GM19455 (cell line): ENCODE data around the gene NFAT5.
"Not testable (repeated sequence)": the region's sequence is repeated elsewhere in the genome, so short reads cannot be mapped to it uniquely, and the experiment has no call there.

Experiments used
- ATAC-seq: cut with Tn5 transposase; IDR thresholded peaks from one replicate; pipeline ENCODE4 v1.9.1; 2021; ENCODE audit not compliant: unreplicated experiment

NFAT5 gene

DNA sequence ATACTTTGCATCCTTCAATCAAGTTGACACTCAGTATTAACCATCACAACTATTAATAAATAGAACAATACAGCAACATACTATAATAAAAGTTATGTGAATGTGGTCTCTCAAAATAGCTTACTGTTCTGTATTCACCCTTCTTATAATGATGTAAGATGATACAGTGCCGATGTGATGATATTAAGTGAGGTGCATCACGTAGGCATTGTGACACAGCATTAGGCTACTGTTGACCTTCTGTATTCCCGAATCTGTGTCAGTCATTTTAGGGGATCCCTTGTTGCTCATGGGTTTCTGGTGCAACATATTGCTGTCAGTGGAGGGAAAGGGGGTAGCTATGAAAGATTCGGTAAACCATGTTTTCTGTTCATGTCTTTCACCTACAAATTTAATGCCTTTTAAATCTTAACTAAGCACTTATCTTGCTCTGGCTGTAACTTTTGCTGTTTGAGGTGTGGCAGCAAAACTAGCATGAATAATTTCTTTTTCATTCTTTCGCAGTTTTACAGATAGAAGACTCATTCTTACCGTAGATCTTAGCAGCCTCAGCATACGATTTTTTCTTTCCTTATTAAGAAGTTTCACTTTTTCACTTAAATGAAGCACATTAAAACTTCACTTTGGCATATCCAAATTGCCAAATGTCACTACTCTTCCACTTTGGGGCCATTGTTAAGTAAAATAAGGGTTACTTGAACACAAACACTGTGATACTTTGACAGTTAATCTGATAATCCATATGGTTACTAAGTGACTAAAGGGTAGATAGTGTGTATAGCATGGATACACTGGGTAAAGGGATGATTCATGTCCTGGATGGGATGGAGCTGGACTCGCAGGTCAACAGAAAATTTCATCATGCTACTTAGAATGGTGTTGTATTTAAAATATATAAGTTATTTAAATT lies 29.6 kb downstream of the NFAT5 start:
- no peak for ATAC-seq

DNA sequence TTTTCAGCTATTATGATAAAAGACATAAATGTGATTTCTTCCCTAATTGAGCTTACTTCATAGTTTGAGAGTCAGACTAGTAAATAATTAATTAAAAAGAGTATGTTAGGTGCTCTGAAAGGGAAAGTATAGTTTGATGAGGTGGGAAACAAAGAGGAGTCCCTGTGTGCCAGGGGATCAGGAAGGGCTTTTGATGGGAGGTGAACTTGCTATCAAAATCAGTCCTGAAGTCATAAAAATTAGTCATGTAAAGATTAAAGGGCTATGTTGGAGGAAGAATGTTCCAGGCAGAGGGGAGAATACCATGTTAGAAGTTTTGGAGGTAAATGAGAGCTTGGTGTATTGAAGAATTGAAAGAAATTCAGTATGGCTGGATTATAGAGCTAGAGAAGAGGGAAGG lies 31.0 kb downstream of the NFAT5 start:
- ATAC-seq = no peak

- no peak for ATAC-seq
Observed at GRCh38 chr16:69598045-69598444, 32.3 kb downstream of the NFAT5 start.

DNA sequence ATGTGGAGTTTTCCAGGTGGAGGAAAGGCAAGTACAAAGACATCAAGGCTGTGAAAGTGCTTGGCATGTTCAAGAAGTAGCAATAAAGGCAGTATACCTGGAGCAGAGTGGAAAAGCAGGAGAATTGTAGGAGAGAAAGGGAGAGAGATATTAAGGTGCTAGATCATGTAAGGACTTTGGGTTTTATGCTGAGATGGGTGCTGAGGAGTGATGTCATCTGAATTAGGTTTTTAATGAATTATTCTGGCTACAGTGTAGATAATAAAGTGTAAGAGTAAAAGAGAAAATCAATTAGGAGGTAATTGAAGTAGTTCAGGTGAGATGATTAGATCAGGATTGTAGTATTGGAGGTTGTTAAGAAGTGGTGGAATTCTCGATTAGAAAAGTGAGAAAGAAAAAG lies 34.0 kb downstream of the NFAT5 start:
- ATAC-seq = no peak

DNA sequence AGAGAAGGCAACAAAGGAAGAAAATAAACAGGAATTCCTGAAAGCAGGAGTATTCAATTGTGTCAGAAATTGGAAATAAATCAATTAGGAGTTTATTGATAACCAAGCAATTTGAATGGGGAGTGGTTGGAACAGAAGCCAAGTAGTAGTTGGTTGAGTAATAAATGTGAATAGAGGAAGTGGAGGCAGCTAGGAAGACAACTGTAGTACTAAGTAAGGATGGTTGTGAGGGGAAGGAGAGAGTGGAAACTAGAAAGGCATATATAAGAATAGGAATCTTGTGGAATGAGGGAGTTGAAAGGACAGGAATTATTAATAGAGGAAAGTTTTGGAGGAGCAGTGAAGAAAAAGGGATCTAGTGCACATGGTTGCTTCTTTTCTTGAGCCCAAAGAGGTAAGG lies 34.4 kb downstream of the NFAT5 start:
- no peak for ATAC-seq

- no peak for ATAC-seq
Observed at GRCh38 chr16:69601250-69601649, 35.5 kb downstream of the NFAT5 start.

GRCh38 chr16:69606985-69607384 lies 41.2 kb downstream of the NFAT5 start:
- no peak for ATAC-seq

- no peak for ATAC-seq
Observed at GRCh38 chr16:69607674-69608073, 41.9 kb downstream of the NFAT5 start.

DNA sequence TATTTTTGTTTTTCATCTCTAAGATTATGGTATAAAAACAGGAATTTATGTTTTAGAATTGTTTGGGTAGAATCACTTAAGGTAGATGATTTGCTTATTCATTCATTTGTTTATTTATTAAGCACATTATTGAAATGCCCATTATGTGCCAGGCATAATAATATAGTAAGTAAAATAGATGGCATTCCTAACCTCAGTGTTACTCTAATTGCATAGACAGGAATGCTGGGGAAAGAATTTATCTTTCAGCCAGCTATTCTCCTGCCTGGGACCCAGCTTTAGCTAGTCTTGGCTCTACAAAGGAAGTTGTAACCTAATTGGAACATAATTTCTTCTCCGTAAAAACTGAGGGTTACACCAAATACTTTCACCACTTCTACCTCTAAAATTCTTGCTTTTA lies 44.6 kb downstream of the NFAT5 start:
- ATAC-seq = no peak

GRCh38 chr16:69611103-69611640 lies 45.4 kb downstream of the NFAT5 start:
- ATAC-seq = no peak

GRCh38 chr16:69613378-69614154 lies 47.8 kb downstream of the NFAT5 start:
- ATAC-seq = no peak

DNA sequence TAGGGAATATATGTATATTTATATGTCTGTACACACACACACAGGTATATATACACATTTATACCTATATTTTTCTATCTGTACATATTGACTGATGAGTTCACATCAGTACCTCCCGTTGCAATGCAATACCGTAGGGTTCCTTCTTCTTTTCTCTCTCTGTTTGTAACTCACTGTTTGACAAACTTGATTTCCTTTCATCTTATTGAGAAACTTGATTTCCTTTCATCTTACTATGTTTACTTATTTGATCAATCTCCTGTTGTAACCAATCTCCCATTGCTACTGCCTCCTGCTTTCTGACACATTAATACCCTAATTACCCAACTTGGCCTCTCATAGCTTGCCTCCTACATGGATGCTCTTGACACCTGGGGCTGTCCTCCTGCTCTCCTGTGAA lies 49.8 kb downstream of the NFAT5 start:
- no peak for ATAC-seq

DNA sequence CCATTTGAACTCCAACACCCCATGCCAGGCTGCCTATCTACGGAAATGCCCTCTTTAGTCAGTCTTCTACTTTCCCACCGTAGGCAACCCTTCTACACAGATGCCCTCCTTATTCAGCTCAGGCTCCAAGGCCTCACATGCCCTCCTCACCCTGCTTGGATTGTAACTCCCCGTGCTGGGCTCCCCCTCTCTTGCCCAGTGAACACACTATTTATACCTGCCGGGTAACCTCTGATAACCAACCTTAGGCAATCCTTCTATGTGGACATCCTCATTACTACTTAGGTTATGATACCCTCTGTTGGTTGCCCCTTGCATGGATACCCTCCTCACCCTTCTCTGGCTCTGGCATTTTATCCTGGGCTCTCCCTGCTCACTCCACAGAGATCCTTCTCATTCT lies 50.3 kb downstream of the NFAT5 start:
- no peak for ATAC-seq

- ATAC-seq = no peak
Observed at GRCh38 chr16:69618307-69618706, 52.5 kb downstream of the NFAT5 start.

GRCh38 chr16:69618721-69619120 lies 53.0 kb downstream of the NFAT5 start:
- ATAC-seq = no peak

GRCh38 chr16:69619514-69619913 lies 53.7 kb downstream of the NFAT5 start:
- ATAC-seq = no peak

DNA sequence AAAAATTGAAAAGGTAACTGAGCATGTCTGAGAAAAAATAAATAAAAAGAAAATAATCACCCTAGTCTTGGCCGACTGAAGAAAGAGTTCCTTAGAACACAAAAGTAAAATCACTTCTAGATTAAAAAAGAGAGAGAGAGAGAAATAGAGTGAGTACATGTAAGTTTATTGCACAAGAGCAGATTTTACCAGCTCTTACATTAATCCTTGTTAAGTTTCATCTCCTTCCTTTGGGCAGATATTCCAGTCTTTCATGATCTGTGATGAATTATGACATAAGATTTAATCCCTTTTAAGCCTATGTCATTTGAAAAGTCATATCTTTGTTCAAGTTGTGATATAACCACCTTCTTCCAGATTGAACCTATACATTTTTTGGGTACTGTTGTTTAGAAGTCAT lies 54.8 kb downstream of the NFAT5 start:
- no peak for ATAC-seq

GRCh38 chr16:69621225-69621624 lies 55.5 kb downstream of the NFAT5 start:
- no peak for ATAC-seq

DNA sequence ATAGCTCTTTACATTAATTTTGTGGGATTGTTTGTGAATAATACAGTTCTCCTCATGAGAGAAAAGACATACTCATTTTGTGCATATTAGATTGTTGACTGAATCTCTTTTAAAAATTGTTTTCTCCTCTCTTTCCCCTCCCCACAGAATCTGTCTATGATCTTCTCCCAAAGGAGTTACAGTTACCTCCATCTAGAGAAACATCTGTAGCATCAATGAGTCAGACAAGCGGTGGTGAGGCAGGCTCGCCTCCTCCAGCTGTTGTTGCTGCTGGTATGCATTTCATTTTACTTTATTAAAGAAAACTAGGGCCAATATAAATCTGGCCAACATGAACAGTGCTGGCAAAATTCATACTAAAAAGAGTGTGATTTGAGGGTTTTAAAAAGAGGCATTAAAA lies 60.5 kb downstream of the NFAT5 start:
- ATAC-seq = no peak

DNA sequence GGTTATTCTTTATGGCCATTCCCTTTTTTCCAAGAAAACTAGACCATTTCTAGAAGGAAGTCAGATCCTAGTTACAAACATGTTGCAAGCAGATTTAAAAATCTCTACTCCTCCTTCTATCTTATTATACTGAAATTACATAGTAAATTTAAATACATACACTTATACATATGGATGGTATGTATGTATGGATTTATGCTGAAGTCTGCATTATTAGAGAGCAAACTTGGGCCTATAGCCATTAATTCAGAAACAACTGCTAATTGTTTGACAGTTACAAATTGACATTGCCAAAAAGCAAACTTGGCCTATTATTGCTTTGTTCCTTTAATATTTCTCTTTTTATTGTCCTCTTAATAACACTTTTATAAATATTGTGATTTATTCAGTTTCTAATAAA lies 67.1 kb downstream of the NFAT5 start:
- ATAC-seq = no peak

- ATAC-seq = no peak
Observed at GRCh38 chr16:69633375-69633774, 67.6 kb downstream of the NFAT5 start.

GRCh38 chr16:69636563-69637146 lies 70.9 kb downstream of the NFAT5 start:
- ATAC-seq = not testable (repeated sequence)
